Measurements from ENCODE around the gene GRK5.

The GRK5 gene

DNA sequence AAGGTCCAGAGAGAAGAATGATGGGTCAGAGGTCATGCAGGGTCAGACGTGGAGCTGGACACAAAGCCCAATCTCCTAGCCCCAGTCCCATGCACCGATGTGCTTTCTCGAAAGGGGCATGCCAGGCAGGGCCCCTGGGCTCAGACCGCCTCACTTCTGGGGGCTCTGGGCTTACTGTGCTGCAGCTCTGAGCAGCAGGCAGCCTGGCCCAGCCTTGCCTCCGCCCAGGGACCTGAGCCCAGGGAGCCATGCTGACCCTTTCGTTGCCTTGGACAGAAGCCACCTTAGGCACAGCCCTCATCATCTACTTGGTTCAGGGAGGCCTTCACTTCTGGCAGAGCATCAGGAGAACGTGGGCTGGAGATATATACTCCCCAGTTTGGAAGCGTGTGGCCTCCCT is 161.2 kb downstream of the GRK5 start:
- Histone ChIP-seq H3K18ac (ENCODE audit: low read depth in 1 of 2, low read length in 2 of 2) (no peak overlapping the region), H3K4me1 (ENCODE audit: control insufficient read depth, insufficient read depth, low read depth, low read length) (peaks cover 37% of the 10 kb centered on the region), H3K4ac (ENCODE audit: low read depth in 1 of 2, low read length in 2 of 2) (no peak overlapping the region), H3K4me2 (ENCODE audit: low read length, poor library complexity, severe bottlenecking) (no peak overlapping the region), H2BK15ac (ENCODE audit: low read depth, poor library complexity, severe bottlenecking) (no peak overlapping the region), H3K79me1 (replicated peaks; ENCODE audit: low read length, poor library complexity, severe bottlenecking) (peaks cover 5% of the 10 kb centered on the region), H3K23ac (ENCODE audit: low read length in 2 of 2) (no peak overlapping the region), H3K9me3 (ENCODE audit: control insufficient read depth, low read length) (no peaks in the 10 kb centered on the region), H4K91ac (ENCODE audit: low read length) (no peak overlapping the region), H3K14ac (ENCODE audit: low read length in 2 of 2) (no peak overlapping the region), H3K36me3 (ENCODE audit: control insufficient read depth in 1 of 2, insufficient read depth in 2 of 2, low read depth in 1 of 2, low read length in 2 of 2) (peaks cover 0 to 7% of the 10 kb centered on the region in 2 experiments), H2BK5ac (ENCODE audit: low read depth, low read length, poor library complexity, severe bottlenecking) (no peak overlapping the region), H2AK5ac (ENCODE audit: low read length, severe bottlenecking) (no peak overlapping the region), H3K27me3 (ENCODE audit: control insufficient read depth in 1 of 2, insufficient read depth in 1 of 2, low read length in 2 of 2) (no peaks in the 10 kb centered on the region), H3K9ac (ENCODE audit: low read length) (peak overlapping the region; percentile 91), H4K8ac (ENCODE audit: low read length) (no peak overlapping the region), H2BK12ac (ENCODE audit: low read length in 2 of 2) (peak overlapping the region in 1 of 2 experiments; percentile 1), H3K27ac (ENCODE audit: low read length, poor library complexity, severe bottlenecking) (no peak overlapping the region), H3K4me3 (ENCODE audit: insufficient read depth in 1 of 2, low read depth in 1 of 2, low read length in 2 of 2) (peak overlapping the region in 1 of 2 experiments; percentile 60), H2AFZ (ENCODE audit: low read depth, low read length) (no peak overlapping the region), H2BK120ac (ENCODE audit: low read depth, low read length) (no peak overlapping the region)
- WGBS = 93% methylated on average over 6 of the region's 8 CpGs
- no peak for DNase-seq

DNA sequence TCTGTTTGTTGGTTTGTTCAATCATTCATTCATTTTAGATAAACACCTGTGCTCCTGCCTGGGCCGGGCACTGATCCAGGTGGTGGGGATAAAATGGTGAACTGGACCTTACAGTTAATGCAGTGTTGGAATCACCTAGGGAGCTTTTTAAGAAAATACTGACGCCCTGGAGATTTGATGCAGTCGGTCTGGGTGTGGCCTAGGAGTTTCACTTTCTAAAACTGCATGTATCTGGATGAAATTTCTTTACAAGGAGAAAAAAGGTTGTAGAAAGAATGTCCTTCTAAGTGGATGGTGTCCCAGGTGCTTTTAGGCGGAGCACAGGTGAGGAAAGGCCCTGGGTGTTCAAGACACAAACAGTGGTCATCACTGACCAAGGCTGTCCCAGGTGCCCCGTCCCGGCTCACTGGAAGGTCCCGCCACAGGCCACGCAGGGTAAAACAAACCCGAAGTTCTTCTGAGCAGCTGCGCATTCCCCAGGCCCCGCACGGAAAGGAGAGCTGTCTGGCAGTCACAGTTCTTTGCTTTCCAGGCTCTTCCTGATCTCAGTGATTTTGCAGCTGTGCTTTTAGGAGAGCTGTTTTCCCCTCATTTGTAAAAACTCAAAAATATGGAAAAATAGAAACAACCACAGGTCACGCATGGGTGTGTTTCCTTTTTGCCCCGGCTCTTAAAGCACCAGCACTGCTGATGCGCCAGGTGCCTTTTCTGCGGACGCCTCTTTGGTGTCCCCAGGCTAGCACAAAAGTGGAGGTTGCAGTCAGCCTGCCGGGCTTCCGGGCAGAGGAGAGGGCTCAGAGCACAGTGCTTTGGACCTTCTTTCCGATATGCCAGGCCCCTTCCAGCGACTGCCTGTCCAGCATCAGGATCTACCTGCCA is 161.9 kb downstream of the GRK5 start:
- peak overlapping the region in 1 of 2 experiments; percentile 60 for H2BK12ac ChIP-seq (ENCODE audit: low read length in 2 of 2)
- H3K36me3 ChIP-seq (ENCODE audit: control insufficient read depth in 1 of 2, insufficient read depth in 2 of 2, low read depth in 1 of 2, low read length in 2 of 2) = peaks cover 0 to 7% of the 10 kb centered on the region in 2 experiments
- no peak overlapping the region for H3K4ac ChIP-seq (ENCODE audit: low read depth in 1 of 2, low read length in 2 of 2)
- DNase-seq = no peak
- no peak overlapping the region for H4K91ac ChIP-seq (ENCODE audit: low read length)
- peak overlapping the region in 1 of 2 experiments; percentile 37 for H3K23ac ChIP-seq (ENCODE audit: low read length in 2 of 2)
- peak overlapping the region; percentile 91 for H3K9ac ChIP-seq (ENCODE audit: low read length)
- peak overlapping the region in 1 of 2 experiments; percentile 60 for H3K4me3 ChIP-seq (ENCODE audit: insufficient read depth in 1 of 2, low read depth in 1 of 2, low read length in 2 of 2)
- H2BK5ac ChIP-seq (ENCODE audit: low read depth, low read length, poor library complexity, severe bottlenecking) = peak overlapping the region; percentile 14
- H3K27me3 ChIP-seq (ENCODE audit: control insufficient read depth in 1 of 2, insufficient read depth in 1 of 2, low read length in 2 of 2) = no peaks in the 10 kb centered on the region
- no peaks in the 10 kb centered on the region for H3K9me3 ChIP-seq (ENCODE audit: control insufficient read depth, low read length)
- no peak overlapping the region for H2AFZ ChIP-seq (ENCODE audit: low read depth, low read length)
- 93% methylated on average over 21 of the region's 21 CpGs for WGBS
- H3K18ac ChIP-seq (ENCODE audit: low read depth in 1 of 2, low read length in 2 of 2) = peak overlapping the region in 1 of 2 experiments; percentile 46
- no peak overlapping the region for H2BK15ac ChIP-seq (ENCODE audit: low read depth, poor library complexity, severe bottlenecking)
- H3K4me1 ChIP-seq (ENCODE audit: control insufficient read depth, insufficient read depth, low read depth, low read length) = peaks cover 37% of the 10 kb centered on the region
- H3K14ac ChIP-seq (ENCODE audit: low read length in 2 of 2) = peak overlapping the region in 1 of 2 experiments; percentile 35
- peak overlapping the region; percentile 75 for H2AK5ac ChIP-seq (ENCODE audit: low read length, severe bottlenecking)
- peaks cover 5% of the 10 kb centered on the region for H3K79me1 ChIP-seq (replicated peaks; ENCODE audit: low read length, poor library complexity, severe bottlenecking)
- no peak overlapping the region for H2BK120ac ChIP-seq (ENCODE audit: low read depth, low read length)
- no peak overlapping the region for H4K8ac ChIP-seq (ENCODE audit: low read length)
- peak overlapping the region; percentile 39 for H3K4me2 ChIP-seq (ENCODE audit: low read length, poor library complexity, severe bottlenecking)
- H3K27ac ChIP-seq (ENCODE audit: low read length, poor library complexity, severe bottlenecking) = peak overlapping the region; percentile 61

- Histone ChIP-seq H3K36me3 (ENCODE audit: control insufficient read depth in 1 of 2, insufficient read depth in 2 of 2, low read depth in 1 of 2, low read length in 2 of 2) (peaks cover 0 to 7% of the 10 kb centered on the region in 2 experiments), H3K23ac (ENCODE audit: low read length in 2 of 2) (no peak overlapping the region), H4K8ac (ENCODE audit: low read length) (no peak overlapping the region), H2BK5ac (ENCODE audit: low read depth, low read length, poor library complexity, severe bottlenecking) (no peak overlapping the region), H3K79me1 (replicated peaks; ENCODE audit: low read length, poor library complexity, severe bottlenecking) (peaks cover 8% of the 10 kb centered on the region), H3K18ac (ENCODE audit: low read depth in 1 of 2, low read length in 2 of 2) (peak overlapping the region in 1 of 2 experiments; percentile 46), H3K14ac (ENCODE audit: low read length in 2 of 2) (no peak overlapping the region), H3K4ac (ENCODE audit: low read depth in 1 of 2, low read length in 2 of 2) (no peak overlapping the region), H3K4me1 (ENCODE audit: control insufficient read depth, insufficient read depth, low read depth, low read length) (peaks cover 36% of the 10 kb centered on the region), H4K91ac (ENCODE audit: low read length) (no peak overlapping the region), H2AFZ (ENCODE audit: low read depth, low read length) (no peak overlapping the region), H3K27me3 (ENCODE audit: control insufficient read depth in 1 of 2, insufficient read depth in 1 of 2, low read length in 2 of 2) (no peaks in the 10 kb centered on the region), H3K9ac (ENCODE audit: low read length) (peak overlapping the region; percentile 91), H2BK12ac (ENCODE audit: low read length in 2 of 2) (no peak overlapping the region), H2BK120ac (ENCODE audit: low read depth, low read length) (no peak overlapping the region), H2AK5ac (ENCODE audit: low read length, severe bottlenecking) (peak overlapping the region; percentile 12), H3K4me3 (ENCODE audit: insufficient read depth in 1 of 2, low read depth in 1 of 2, low read length in 2 of 2) (peak overlapping the region in 1 of 2 experiments; percentile 46), H3K27ac (ENCODE audit: low read length, poor library complexity, severe bottlenecking) (no peak overlapping the region), H3K4me2 (ENCODE audit: low read length, poor library complexity, severe bottlenecking) (no peak overlapping the region), H3K9me3 (ENCODE audit: control insufficient read depth, low read length) (no peaks in the 10 kb centered on the region), H2BK15ac (ENCODE audit: low read depth, poor library complexity, severe bottlenecking) (no peak overlapping the region)
- peak; percentile 65 for DNase-seq
- WGBS = 72% methylated on average over 13 of the region's 16 CpGs
Observed at GRCh38 chr10:119370111-119370741, 162.9 kb downstream of the GRK5 start.

Data from mesenchymal stem cell (in vitro differentiated cells and primary cell).